ENCODE data around the gene RANBP3.

DNA sequence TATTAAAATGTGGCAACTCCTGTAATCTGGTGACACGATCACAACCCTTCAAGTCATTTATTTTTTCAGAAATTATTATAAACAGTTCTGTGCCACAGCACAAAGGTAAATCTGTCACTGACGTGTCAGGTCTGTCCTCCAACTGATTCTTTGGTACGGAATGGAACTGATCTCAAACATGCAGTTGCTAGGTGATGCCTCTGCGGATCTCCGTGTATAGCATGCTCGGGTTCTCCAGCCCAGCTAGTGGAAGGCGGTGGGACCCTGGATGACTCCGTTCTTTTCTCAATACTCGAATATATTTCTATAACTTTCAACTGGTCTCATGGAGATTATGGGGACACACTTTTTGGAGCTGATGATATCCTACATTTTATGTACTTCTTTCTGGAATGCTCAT lies 11.0 kb downstream of the RANBP3 start:
- TF ChIP-seq, protein P1, sequence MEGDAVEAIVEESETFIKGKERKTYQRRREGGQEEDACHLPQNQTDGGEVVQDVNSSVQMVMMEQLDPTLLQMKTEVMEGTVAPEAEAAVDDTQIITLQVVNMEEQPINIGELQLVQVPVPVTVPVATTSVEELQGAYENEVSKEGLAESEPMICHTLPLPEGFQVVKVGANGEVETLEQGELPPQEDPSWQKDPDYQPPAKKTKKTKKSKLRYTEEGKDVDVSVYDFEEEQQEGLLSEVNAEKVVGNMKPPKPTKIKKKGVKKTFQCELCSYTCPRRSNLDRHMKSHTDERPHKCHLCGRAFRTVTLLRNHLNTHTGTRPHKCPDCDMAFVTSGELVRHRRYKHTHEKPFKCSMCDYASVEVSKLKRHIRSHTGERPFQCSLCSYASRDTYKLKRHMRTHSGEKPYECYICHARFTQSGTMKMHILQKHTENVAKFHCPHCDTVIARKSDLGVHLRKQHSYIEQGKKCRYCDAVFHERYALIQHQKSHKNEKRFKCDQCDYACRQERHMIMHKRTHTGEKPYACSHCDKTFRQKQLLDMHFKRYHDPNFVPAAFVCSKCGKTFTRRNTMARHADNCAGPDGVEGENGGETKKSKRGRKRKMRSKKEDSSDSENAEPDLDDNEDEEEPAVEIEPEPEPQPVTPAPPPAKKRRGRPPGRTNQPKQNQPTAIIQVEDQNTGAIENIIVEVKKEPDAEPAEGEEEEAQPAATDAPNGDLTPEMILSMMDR (IDR thresholded peaks at IDR 0.05): no peak
- no peak for TF ChIP-seq POLR2A (IDR thresholded peaks at IDR 0.05)
